Right cardiac atrium (tissue), 5 donors: ENCODE data around the gene MC1R. TPM values are rescaled to one million over a fixed set of nuclear protein-coding genes. Genes with fewer than 3 reads are reported as not detected.

Source experiments
- ATAC-seq, 2 donors: fragments of 200-7000 bp; cut with Tn5 transposase; one replicate each; pipeline versions ENCODE4 v1.8.0 to v1.9.1; 2020; ENCODE audit warnings: moderate library complexity in 2 of 2, mild to moderate bottlenecking in 1 of 2
- DNase-seq, 3 donors: peaks; one replicate each; pipeline ENCODE4 v3.0.0-alpha.2; 2020
- H3K27ac ChIP-seq: one replicate; pipeline ENCODE4 v1.5.1; 2013; ENCODE audit warnings: mild to moderate bottlenecking, low read length, control low read depth, moderate library complexity
- H3K27me3 ChIP-seq: one replicate; pipeline ENCODE4 v1.6.1; 2013; ENCODE audit not compliant: control insufficient read depth, insufficient read depth
- H3K4me1 ChIP-seq: one replicate; pipeline ENCODE4 v1.6.1; 2013; ENCODE audit warnings: low read length; ENCODE audit not compliant: control insufficient read depth, insufficient read depth
- H3K4me3 ChIP-seq: one replicate; pipeline ENCODE4 v1.5.1; 2013; ENCODE audit warnings: low read length, control low read depth
- H3K9me3 ChIP-seq: one replicate; pipeline ENCODE4 v1.6.1; 2013; ENCODE audit warnings: low read length; ENCODE audit not compliant: control insufficient read depth
- WGBS: extraction: QIAGEN DNeasy Blood & Tissue Kit; methylation state at CpG from one replicate; pipeline ENCODE4 v1.1.7; 2013; 5-methylcytosine and 5-hydroxymethylcytosine counted together
- intact Hi-C, 4 donors: fragments of 100-400 bp; cut with DNase I; formaldehyde crosslinking; loops; one replicate each; pipeline versions ENCODE4 v1.11.0 to v1.14.0; 2022 to 2023
- polyA plus RNA-seq: library from polyadenylated mRNA; stranded (reverse); fragments of 200-250 nt; gene quantifications from one replicate; pipeline ENCODE4 v1.2.3, GENCODE V29; 2013
- total RNA-seq, 4 donors: library from RNA; stranded (reverse); fragmentation: NEBNext Ultra II Directional; extraction: Animal tissue kit (Norgen Biotek cat#: 25700); gene quantifications; one replicate each; pipeline ENCODE4 v1.2.1, GENCODE V29; 2021
- donor health status: healthy with polysubstance abuse.
- donor health status: DM: no; HTN: yes; CAD: no.
- donor health status: DM: no; HTN: no; CAD: no.
- donor health status: DM: no; HTN: yes; CAD: no; lungs with severe emphysema.
- donor health status: DM: yes; HTN: yes; CAD: no.

MC1R gene
- total and polyA plus RNA-seq, 5 donors, result 1.3 to 2.6 (median 1.6) TPM

GRCh38 chr16:89883346-89884040 lies 35.2 kb upstream of the MC1R start:
- Histone ChIP-seq H3K27ac (no peak overlapping the region), H3K4me1 (no peaks in the 10 kb centered on the region), H3K27me3 (no peaks in the 10 kb centered on the region), H3K9me3 (no peaks in the 10 kb centered on the region), H3K4me3 (no peak overlapping the region)
- DNase-seq (peak in 1 of 3 donors; percentile 18), ATAC-seq (peak in 1 of 2 donors; percentile 32)
- 88% methylated on average over 28 of the region's 28 CpGs for WGBS
- intact Hi-C loops, result no loop called here

- WGBS, result 92% methylated on average over 8 of the region's 8 CpGs
- no peaks in the 10 kb centered on the region for H3K27me3 ChIP-seq
Measured at GRCh38 chr16:89884041-89884421, 34.6 kb upstream of the MC1R start.

GRCh38 chr16:89887243-89887642 lies 31.4 kb upstream of the MC1R start:
- Histone ChIP-seq H3K27me3 (no peaks in the 10 kb centered on the region), H3K4me1 (no peaks in the 10 kb centered on the region), H3K27ac (no peak overlapping the region), H3K4me3 (no peak overlapping the region), H3K9me3 (no peaks in the 10 kb centered on the region)
- intact Hi-C loops, result no loop called here
- 94% methylated on average over 14 of the region's 14 CpGs for WGBS
- ATAC-seq (no peak), DNase-seq (peak in 1 of 3 donors; percentile 35)

More at GRCh38 chr16:89884041-89884421, 34.6 kb upstream of the MC1R start:
- ATAC-seq, result peak; percentile 27 to 39
- Histone ChIP-seq H3K27ac (no peak overlapping the region), H3K4me3 (no peak overlapping the region), H3K9me3 (no peaks in the 10 kb centered on the region), H3K4me1 (no peaks in the 10 kb centered on the region)
- peak in 1 of 3 donors; percentile 37 for DNase-seq
- intact Hi-C loops, result no loop called here

- H3K27me3 ChIP-seq, result no peaks in the 10 kb centered on the region
- no peaks in the 10 kb centered on the region for H3K9me3 ChIP-seq
- no peak for DNase-seq
- no peak overlapping the region for H3K4me3 ChIP-seq
- no peak overlapping the region for H3K27ac ChIP-seq
- 83% methylated on average over 9 of the region's 9 CpGs for WGBS
- no peak for ATAC-seq
- intact Hi-C loops, result no loop called here
- no peaks in the 10 kb centered on the region for H3K4me1 ChIP-seq
Measured at GRCh38 chr16:89890200-89890599, 28.5 kb upstream of the MC1R start.

- no peak overlapping the region for H3K27ac ChIP-seq
- no peak overlapping the region for H3K4me3 ChIP-seq
- no peaks in the 10 kb centered on the region for H3K4me1 ChIP-seq
- WGBS, result 75% methylated on average over 16 of the region's 16 CpGs
- H3K27me3 ChIP-seq, result no peaks in the 10 kb centered on the region
- intact Hi-C loops, result no loop called here
- DNase-seq (peak in 1 of 3 donors; percentile 67), ATAC-seq (peak in 1 of 2 donors; percentile 14)
- H3K9me3 ChIP-seq, result no peaks in the 10 kb centered on the region
Measured at GRCh38 chr16:89890886-89891657, 27.6 kb upstream of the MC1R start.

- no peaks in the 10 kb centered on the region for H3K9me3 ChIP-seq
- no peaks in the 10 kb centered on the region for H3K4me1 ChIP-seq
- 92% methylated on average over 18 of the region's 18 CpGs for WGBS
- intact Hi-C loops, result no loop called here
- DNase-seq (peak in 1 of 3 donors; percentile 24), ATAC-seq (no peak)
- H3K27ac ChIP-seq, result no peak overlapping the region
- H3K4me3 ChIP-seq, result no peak overlapping the region
- H3K27me3 ChIP-seq, result no peaks in the 10 kb centered on the region
Measured at GRCh38 chr16:89892055-89892630, 26.5 kb upstream of the MC1R start.

- H3K9me3 ChIP-seq, result no peaks in the 10 kb centered on the region
- H3K4me3 ChIP-seq, result no peak overlapping the region
- no peak overlapping the region for H3K27ac ChIP-seq
- no peaks in the 10 kb centered on the region for H3K4me1 ChIP-seq
- intact Hi-C loops, result no loop called here
- ATAC-seq, result no peak
- WGBS, result 94% methylated on average over 9 of the region's 9 CpGs
- no peaks in the 10 kb centered on the region for H3K27me3 ChIP-seq
- peak in 1 of 3 donors; percentile 28 for DNase-seq
Measured at GRCh38 chr16:89892635-89893034, 26.0 kb upstream of the MC1R start.

GRCh38 chr16:89893642-89894548 lies 24.8 kb upstream of the MC1R start:
- DNase-seq (peak in 2 of 3 donors; percentile 19 to 62), ATAC-seq (peak; percentile 20 to 22)
- no peaks in the 10 kb centered on the region for H3K9me3 ChIP-seq
- no peak overlapping the region for H3K27ac ChIP-seq
- no peak overlapping the region for H3K4me3 ChIP-seq
- no peaks in the 10 kb centered on the region for H3K27me3 ChIP-seq
- intact Hi-C loops, result no loop called here
- whole genome bisulfite sequencing, result 93% methylated on average over 45 of the region's 45 CpGs
- no peaks in the 10 kb centered on the region for H3K4me1 ChIP-seq

GRCh38 chr16:89895482-89896250 lies 23.0 kb upstream of the MC1R start:
- intact Hi-C loops, result no loop called here
- ATAC-seq (no peak), DNase-seq (peak in 1 of 3 donors; percentile 13)
- H3K4me1 ChIP-seq, result no peaks in the 10 kb centered on the region
- no peak overlapping the region for H3K27ac ChIP-seq
- H3K27me3 ChIP-seq, result no peaks in the 10 kb centered on the region
- WGBS, result 94% methylated on average over 26 of the region's 26 CpGs
- H3K9me3 ChIP-seq, result no peaks in the 10 kb centered on the region
- no peak overlapping the region for H3K4me3 ChIP-seq

- no peaks in the 10 kb centered on the region for H3K9me3 ChIP-seq
- H3K4me3 ChIP-seq, result no peak overlapping the region
- no peaks in the 10 kb centered on the region for H3K4me1 ChIP-seq
- H3K27me3 ChIP-seq, result no peaks in the 10 kb centered on the region
- no peak overlapping the region for H3K27ac ChIP-seq
- ATAC-seq (no peak), DNase-seq (peak in 2 of 3 donors; percentile 16 to 31)
- WGBS, result 97% methylated on average over 11 of the region's 11 CpGs
- intact Hi-C loops, result no loop called here
Measured at GRCh38 chr16:89897204-89897603, 21.5 kb upstream of the MC1R start.
